Mesenchymal stem cell (in vitro differentiated cells and primary cell): ENCODE data around the gene PITHD1.

Experiments
- DNase-seq: peaks from one replicate; pipeline ENCODE4 v3.0.0-alpha.2; 2013
- H2AFZ ChIP-seq: one replicate; pipeline ENCODE4 v1.6.1; 2013; ENCODE audit warnings: low read depth, mild to moderate bottlenecking, control low read depth, inconsistent platforms, low read length, moderate library complexity
- H2AK5ac ChIP-seq: 2 replicates; pipeline ENCODE4 v1.6.1; 2013; ENCODE audit warnings: low read length, moderate library complexity, mild to moderate bottlenecking, inconsistent platforms; ENCODE audit not compliant: severe bottlenecking
- H2BK120ac ChIP-seq: one replicate; pipeline ENCODE4 v1.6.1; 2013; ENCODE audit warnings: low read depth, mild to moderate bottlenecking, inconsistent platforms, low read length, moderate library complexity
- H2BK12ac ChIP-seq, 2 experiments: one replicate each; pipeline ENCODE4 v1.6.1; 2013; ENCODE audit warnings: inconsistent platforms in 2 of 2, low read length in 2 of 2, mild to moderate bottlenecking in 2 of 2, moderate library complexity in 2 of 2, control low read depth in 1 of 2
- H2BK15ac ChIP-seq: one replicate; pipeline ENCODE4 v1.6.1; 2013; ENCODE audit warnings: mild to moderate bottlenecking, low read depth, inconsistent platforms; ENCODE audit not compliant: poor library complexity, severe bottlenecking
- H2BK5ac ChIP-seq: 2 replicates; pipeline ENCODE4 v1.6.1; 2013; ENCODE audit warnings: low read depth, mild to moderate bottlenecking, low read length, control low read depth, inconsistent platforms; ENCODE audit not compliant: poor library complexity, severe bottlenecking
- H3K14ac ChIP-seq, 2 experiments: one replicate each; pipeline ENCODE4 v1.6.1; 2013; ENCODE audit warnings: inconsistent platforms in 2 of 2, low read length in 2 of 2, control low read depth in 1 of 2, mild to moderate bottlenecking in 1 of 2, moderate library complexity in 1 of 2
- H3K18ac ChIP-seq, 2 experiments: one replicate each; pipeline ENCODE4 v1.6.1; 2013; ENCODE audit warnings: inconsistent platforms in 2 of 2, low read length in 2 of 2, control low read depth in 1 of 2, low read depth in 1 of 2, mild to moderate bottlenecking in 1 of 2
- H3K23ac ChIP-seq, 2 experiments: one replicate each; pipeline ENCODE4 v1.6.1; 2013; ENCODE audit warnings: inconsistent platforms in 2 of 2, low read length in 2 of 2, mild to moderate bottlenecking in 2 of 2, moderate library complexity in 2 of 2, control low read depth in 1 of 2
- H3K27ac ChIP-seq: 2 replicates; pipeline ENCODE4 v1.5.1; 2013; ENCODE audit warnings: mild to moderate bottlenecking, moderate library complexity, low read length, control low read depth, inconsistent platforms; ENCODE audit not compliant: poor library complexity, severe bottlenecking
- H3K27me3 ChIP-seq, 2 experiments: 2 replicates each; pipeline versions ENCODE4 v1.6.1 to v1.7.0; 2013; ENCODE audit warnings: low read length in 2 of 2, mild to moderate bottlenecking in 2 of 2, moderate library complexity in 2 of 2, control low read depth in 1 of 2, inconsistent platforms in 1 of 2; ENCODE audit not compliant: control insufficient read depth in 1 of 2, insufficient read depth in 1 of 2
- H3K36me3 ChIP-seq, 2 experiments: 2 replicates each; pipeline versions ENCODE4 v1.6.1 to v1.7.0; 2013; ENCODE audit warnings: low read length in 2 of 2, control low read depth in 1 of 2, inconsistent platforms in 1 of 2, low read depth in 1 of 2, mild to moderate bottlenecking in 1 of 2; ENCODE audit not compliant: insufficient read depth in 2 of 2, control insufficient read depth in 1 of 2
- H3K4ac ChIP-seq, 2 experiments: one replicate each; pipeline ENCODE4 v1.6.1; 2013; ENCODE audit warnings: inconsistent platforms in 2 of 2, low read length in 2 of 2, mild to moderate bottlenecking in 2 of 2, moderate library complexity in 2 of 2, control low read depth in 1 of 2, low read depth in 1 of 2
- H3K4me1 ChIP-seq: 2 replicates; pipeline ENCODE4 v1.6.1; 2013; ENCODE audit warnings: low read depth, low read length, control low read depth; ENCODE audit not compliant: control insufficient read depth, insufficient read depth
- H3K4me2 ChIP-seq: 2 replicates; pipeline ENCODE4 v1.6.1; 2013; ENCODE audit warnings: low read length, mild to moderate bottlenecking, inconsistent platforms; ENCODE audit not compliant: poor library complexity, severe bottlenecking
- H3K4me3 ChIP-seq, 2 experiments: 2 replicates each; pipeline versions ENCODE4 v1.5.1 to v1.7.0; 2013; ENCODE audit warnings: low read length in 2 of 2, mild to moderate bottlenecking in 2 of 2, control low read depth in 1 of 2, low read depth in 1 of 2; ENCODE audit not compliant: insufficient read depth in 1 of 2
- H3K79me1 ChIP-seq: replicated peaks from 2 replicates; pipeline ENCODE4 v1.6.1; 2013; ENCODE audit warnings: mild to moderate bottlenecking, control low read depth, low read length, inconsistent platforms; ENCODE audit not compliant: poor library complexity, severe bottlenecking
- H3K9ac ChIP-seq: 2 replicates; pipeline ENCODE4 v1.7.0; 2013; ENCODE audit warnings: mild to moderate bottlenecking, low read length, moderate library complexity
- H3K9me3 ChIP-seq: 2 replicates; pipeline ENCODE4 v1.7.0; 2013; ENCODE audit warnings: mild to moderate bottlenecking, low read length; ENCODE audit not compliant: control insufficient read depth
- H4K8ac ChIP-seq: one replicate; pipeline ENCODE4 v1.6.1; 2013; ENCODE audit warnings: inconsistent platforms, mild to moderate bottlenecking, low read length, moderate library complexity
- H4K91ac ChIP-seq: one replicate; pipeline ENCODE4 v1.6.1; 2013; ENCODE audit warnings: mild to moderate bottlenecking, low read length, inconsistent platforms
- WGBS: methylation state at CpG from one replicate; pipeline ENCODE4 v1.1.7; 2013; ENCODE audit warnings: mixed read lengths; 5-methylcytosine and 5-hydroxymethylcytosine counted together

PITHD1 gene

GRCh38 chr1:23751815-23752200 lies 26.4 kb upstream of the PITHD1 start:
- no peak overlapping the region for H3K27ac ChIP-seq
- peaks cover 52 to 80% of the 10 kb centered on the region in 2 experiments for H3K36me3 ChIP-seq
- peaks cover 29% of the 10 kb centered on the region for H3K79me1 ChIP-seq
- no peak overlapping the region for H2BK120ac ChIP-seq
- H3K18ac ChIP-seq, result no peak overlapping the region
- H4K8ac ChIP-seq, result no peak overlapping the region
- no peak overlapping the region for H3K9ac ChIP-seq
- 96% methylated on average over 4 of the region's 4 CpGs for WGBS
- no peak overlapping the region for H2AK5ac ChIP-seq
- H2AFZ ChIP-seq, result no peak overlapping the region
- no peak overlapping the region for H2BK5ac ChIP-seq
- no peak overlapping the region for H3K14ac ChIP-seq
- no peak overlapping the region for H2BK12ac ChIP-seq
- no peaks in the 10 kb centered on the region for H3K9me3 ChIP-seq
- H3K4ac ChIP-seq, result peak overlapping the region in 1 of 2 experiments; percentile 18
- H2BK15ac ChIP-seq, result no peak overlapping the region
- H3K4me2 ChIP-seq, result no peak overlapping the region
- no peak overlapping the region for H4K91ac ChIP-seq
- H3K23ac ChIP-seq, result no peak overlapping the region
- no peak for DNase-seq
- no peak overlapping the region for H3K4me3 ChIP-seq
- peaks cover 12% of the 10 kb centered on the region for H3K4me1 ChIP-seq
- no peaks in the 10 kb centered on the region for H3K27me3 ChIP-seq

GRCh38 chr1:23752909-23753308 lies 25.3 kb upstream of the PITHD1 start:
- Histone ChIP-seq H3K79me1 (peaks cover 29% of the 10 kb centered on the region), H3K36me3 (peaks cover 62 to 84% of the 10 kb centered on the region in 2 experiments), H3K23ac (no peak overlapping the region), H4K8ac (no peak overlapping the region), H2BK15ac (no peak overlapping the region), H2AK5ac (no peak overlapping the region), H3K4me3 (no peak overlapping the region), H2BK12ac (no peak overlapping the region), H2AFZ (no peak overlapping the region), H3K27ac (no peak overlapping the region), H2BK120ac (no peak overlapping the region), H3K9ac (no peak overlapping the region), H3K4ac (no peak overlapping the region), H3K4me2 (no peak overlapping the region), H3K9me3 (no peaks in the 10 kb centered on the region), H3K27me3 (no peaks in the 10 kb centered on the region), H2BK5ac (no peak overlapping the region), H3K14ac (no peak overlapping the region), H4K91ac (no peak overlapping the region), H3K4me1 (peaks cover 14% of the 10 kb centered on the region), H3K18ac (no peak overlapping the region)
- DNase-seq, result no peak
- WGBS, result 100% methylated on average over 1 of the region's 1 CpG

- peak; percentile 69 for DNase-seq
- H2BK12ac ChIP-seq, result no peak overlapping the region
- H3K4ac ChIP-seq, result no peak overlapping the region
- 92% methylated on average over 3 of the region's 3 CpGs for WGBS
- no peak overlapping the region for H3K23ac ChIP-seq
- peaks cover 35% of the 10 kb centered on the region for H3K79me1 ChIP-seq
- no peak overlapping the region for H3K9ac ChIP-seq
- no peak overlapping the region for H2BK120ac ChIP-seq
- H3K14ac ChIP-seq, result no peak overlapping the region
- H4K8ac ChIP-seq, result no peak overlapping the region
- no peak overlapping the region for H4K91ac ChIP-seq
- H2BK5ac ChIP-seq, result no peak overlapping the region
- H3K4me1 ChIP-seq, result peaks cover 13% of the 10 kb centered on the region
- H3K36me3 ChIP-seq, result peaks cover 72 to 96% of the 10 kb centered on the region in 2 experiments
- no peak overlapping the region for H2AFZ ChIP-seq
- H3K9me3 ChIP-seq, result no peaks in the 10 kb centered on the region
- no peak overlapping the region for H2AK5ac ChIP-seq
- H2BK15ac ChIP-seq, result no peak overlapping the region
- no peak overlapping the region for H3K18ac ChIP-seq
- peak overlapping the region; percentile 66 for H3K27ac ChIP-seq
- no peaks in the 10 kb centered on the region for H3K27me3 ChIP-seq
- H3K4me2 ChIP-seq, result no peak overlapping the region
- H3K4me3 ChIP-seq, result no peak overlapping the region
These were observed 21.5 kb upstream of the PITHD1 start for GRCh38 chr1:23756676-23757075.

GRCh38 chr1:23757812-23758211 lies 20.4 kb upstream of the PITHD1 start:
- Histone ChIP-seq H4K8ac (no peak overlapping the region), H2AK5ac (no peak overlapping the region), H3K9ac (no peak overlapping the region), H3K4me1 (peaks cover 13% of the 10 kb centered on the region), H3K14ac (no peak overlapping the region), H2BK15ac (no peak overlapping the region), H3K4me2 (no peak overlapping the region), H3K23ac (no peak overlapping the region), H3K4me3 (no peak overlapping the region), H3K4ac (no peak overlapping the region), H2BK12ac (no peak overlapping the region), H4K91ac (no peak overlapping the region), H3K18ac (no peak overlapping the region), H3K36me3 (peaks cover 67 to 96% of the 10 kb centered on the region in 2 experiments), H3K27me3 (no peaks in the 10 kb centered on the region), H2BK120ac (no peak overlapping the region), H3K79me1 (peaks cover 34% of the 10 kb centered on the region), H3K27ac (no peak overlapping the region), H3K9me3 (no peaks in the 10 kb centered on the region), H2AFZ (no peak overlapping the region), H2BK5ac (no peak overlapping the region)
- 100% methylated on average over 1 of the region's 1 CpG for WGBS
- DNase-seq, result no peak
